ENCODE data around the gene CA10.
A peak's percentile ranks its signal among the peaks of the same experiment; 100 is the strongest.

The CA10 gene

DNA sequence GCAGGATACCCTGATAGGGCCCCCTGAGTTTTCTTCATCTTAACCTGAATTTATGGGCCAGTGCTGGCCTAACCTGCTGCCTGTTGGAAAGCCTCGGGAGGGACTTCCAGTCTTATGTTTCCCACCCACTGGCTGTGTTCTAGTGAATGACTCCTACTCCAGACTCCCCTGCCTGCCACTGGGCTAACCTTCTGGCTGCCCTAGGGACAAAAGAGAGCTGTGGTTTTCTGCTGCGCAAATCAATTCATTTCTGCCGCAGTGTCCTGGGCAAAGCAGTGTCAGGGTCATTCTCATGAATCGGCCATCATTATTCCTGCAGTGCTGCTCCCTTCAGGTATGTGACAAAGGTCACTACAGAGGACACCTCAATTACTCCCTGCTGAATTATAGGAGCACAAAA is 512.0 kb downstream of the CA10 start:
- TF ChIP-seq, protein P1, sequence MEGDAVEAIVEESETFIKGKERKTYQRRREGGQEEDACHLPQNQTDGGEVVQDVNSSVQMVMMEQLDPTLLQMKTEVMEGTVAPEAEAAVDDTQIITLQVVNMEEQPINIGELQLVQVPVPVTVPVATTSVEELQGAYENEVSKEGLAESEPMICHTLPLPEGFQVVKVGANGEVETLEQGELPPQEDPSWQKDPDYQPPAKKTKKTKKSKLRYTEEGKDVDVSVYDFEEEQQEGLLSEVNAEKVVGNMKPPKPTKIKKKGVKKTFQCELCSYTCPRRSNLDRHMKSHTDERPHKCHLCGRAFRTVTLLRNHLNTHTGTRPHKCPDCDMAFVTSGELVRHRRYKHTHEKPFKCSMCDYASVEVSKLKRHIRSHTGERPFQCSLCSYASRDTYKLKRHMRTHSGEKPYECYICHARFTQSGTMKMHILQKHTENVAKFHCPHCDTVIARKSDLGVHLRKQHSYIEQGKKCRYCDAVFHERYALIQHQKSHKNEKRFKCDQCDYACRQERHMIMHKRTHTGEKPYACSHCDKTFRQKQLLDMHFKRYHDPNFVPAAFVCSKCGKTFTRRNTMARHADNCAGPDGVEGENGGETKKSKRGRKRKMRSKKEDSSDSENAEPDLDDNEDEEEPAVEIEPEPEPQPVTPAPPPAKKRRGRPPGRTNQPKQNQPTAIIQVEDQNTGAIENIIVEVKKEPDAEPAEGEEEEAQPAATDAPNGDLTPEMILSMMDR (conservative IDR thresholded peaks at IDR 0.05): no peak
- no peak overlapping the region for H3K27ac ChIP-seq

DNA sequence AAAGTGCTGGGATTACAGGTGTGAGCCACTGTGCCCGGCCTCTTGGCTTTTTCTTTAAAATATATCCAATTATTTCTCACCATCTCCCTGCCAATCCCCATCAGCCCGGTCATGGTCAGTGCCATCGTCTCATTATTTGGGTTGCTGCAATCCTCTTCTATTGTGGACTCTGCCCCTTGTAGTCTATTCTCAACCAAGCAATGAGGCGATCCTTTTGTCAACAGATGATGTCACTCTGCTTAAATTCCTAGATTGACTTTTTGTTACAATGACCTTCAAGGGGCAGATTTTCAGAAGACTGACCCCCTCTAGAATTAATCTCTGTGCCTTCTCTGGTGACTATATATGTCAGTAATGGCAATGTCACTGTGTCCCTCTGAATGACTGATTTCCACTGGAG is 513.5 kb downstream of the CA10 start:
- TF ChIP-seq, protein P1 (conservative IDR thresholded peaks at IDR 0.05): no peak

DNA sequence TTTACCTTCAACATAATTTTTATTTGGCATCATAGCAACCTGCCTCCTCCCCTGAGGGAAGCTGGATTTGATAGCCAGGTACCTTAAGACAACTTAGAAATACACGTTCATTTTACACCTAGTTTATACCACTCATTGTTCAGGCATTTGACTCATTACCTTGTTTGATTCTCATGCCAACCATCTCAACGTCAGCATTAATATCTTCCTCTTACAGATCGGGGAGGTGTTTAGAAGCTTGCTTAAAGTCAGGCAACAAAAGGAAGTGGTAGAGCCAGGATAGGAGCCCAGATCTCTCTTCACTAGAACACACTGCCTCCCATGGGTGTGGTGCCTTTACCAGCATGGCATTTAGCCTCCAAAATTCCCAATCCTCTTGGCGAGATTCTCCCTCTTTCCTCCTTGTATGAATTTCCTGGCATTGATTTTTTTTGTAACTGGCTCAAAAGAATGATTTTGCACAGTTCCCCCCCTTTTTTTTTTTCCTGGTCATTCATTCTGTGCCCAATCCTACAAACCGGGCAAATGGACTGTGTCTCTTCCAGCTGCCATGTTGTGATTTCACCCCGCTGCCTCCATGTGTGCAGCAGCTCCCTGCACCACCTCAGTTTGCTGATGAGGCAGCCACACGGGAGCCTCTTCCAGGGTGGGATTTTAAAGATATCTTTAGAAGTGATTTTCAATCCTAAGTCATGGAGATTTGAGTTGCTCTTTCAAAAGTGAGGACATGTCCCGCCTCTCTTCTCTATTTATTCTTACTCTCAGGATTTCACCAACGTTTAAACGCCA is 514.6 kb downstream of the CA10 start:
- TF ChIP-seq, protein P1 (conservative IDR thresholded peaks at IDR 0.05): no peak
- no peak overlapping the region for H3K27ac ChIP-seq

More for the DNA sequence above, 513.5 kb downstream of the CA10 start:
- no peak overlapping the region for H3K27ac ChIP-seq

DNA sequence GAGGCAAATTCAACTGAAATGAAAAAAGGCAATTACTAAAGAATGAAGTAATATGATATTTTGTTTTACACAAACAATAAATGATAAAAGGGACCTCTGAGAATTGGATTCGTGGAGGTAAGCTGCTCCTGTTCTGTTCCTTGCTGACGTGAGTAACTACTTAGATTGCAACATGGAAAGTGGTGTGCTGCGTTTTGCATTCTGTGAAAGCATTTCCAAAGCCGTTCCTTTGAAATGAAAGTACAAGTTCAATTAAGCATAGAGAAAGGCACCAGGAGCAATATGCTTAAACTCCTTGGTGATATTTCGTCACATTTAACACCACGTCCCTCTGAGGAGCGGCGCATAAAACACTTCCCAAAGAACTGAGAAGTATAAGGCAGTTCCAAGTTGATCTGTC is 516.5 kb downstream of the CA10 start:
- TF ChIP-seq, protein P1 (conservative IDR thresholded peaks at IDR 0.05): no peak
- no peak overlapping the region for H3K27ac ChIP-seq

DNA sequence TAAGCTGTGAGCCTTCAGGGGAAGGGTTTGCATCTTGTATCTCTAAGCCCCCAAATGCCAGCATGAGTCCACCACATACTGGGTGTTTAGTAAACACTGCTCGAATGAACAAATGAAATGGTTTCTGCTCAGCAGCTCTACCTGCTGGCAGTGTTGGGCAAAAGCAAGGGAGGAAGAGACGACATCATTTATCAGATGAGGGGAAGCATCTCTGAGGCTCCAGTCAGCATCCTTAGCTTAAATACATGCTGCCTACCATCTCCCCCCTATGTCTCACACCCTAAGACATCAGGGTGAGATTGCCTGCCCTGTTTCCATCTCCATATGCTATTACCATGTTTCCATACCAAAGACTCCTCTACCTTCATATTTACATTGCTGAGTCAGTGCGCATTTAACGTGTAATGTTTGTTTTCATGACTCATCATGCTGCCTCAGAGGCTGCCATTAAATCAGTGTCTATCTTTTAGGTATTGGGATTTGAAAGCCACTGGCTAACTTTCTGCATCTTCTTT is 518.3 kb downstream of the CA10 start:
- TF ChIP-seq, protein P1 (conservative IDR thresholded peaks at IDR 0.05): peak; percentile 58
- no peak overlapping the region for H3K27ac ChIP-seq

DNA sequence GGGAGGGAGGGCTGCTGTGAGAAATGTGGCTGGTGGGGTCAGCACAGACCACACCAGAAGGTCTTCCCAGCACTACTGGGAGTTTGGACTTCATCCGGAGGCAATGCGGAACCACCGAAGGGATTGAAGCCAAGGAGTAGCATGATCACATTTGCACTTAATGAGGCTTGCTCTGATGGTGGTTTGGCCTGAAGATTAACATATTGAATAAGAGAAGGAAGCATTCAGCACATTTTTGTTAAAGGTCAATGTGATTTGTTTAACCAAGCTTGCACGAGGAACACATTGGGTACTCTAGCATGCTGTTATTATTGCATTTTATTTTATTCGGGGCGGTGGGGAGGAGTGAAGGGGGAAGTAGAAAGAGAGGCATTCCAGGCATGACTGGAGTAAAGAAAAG is 519.5 kb downstream of the CA10 start:
- no peak overlapping the region for H3K27ac ChIP-seq

DNA sequence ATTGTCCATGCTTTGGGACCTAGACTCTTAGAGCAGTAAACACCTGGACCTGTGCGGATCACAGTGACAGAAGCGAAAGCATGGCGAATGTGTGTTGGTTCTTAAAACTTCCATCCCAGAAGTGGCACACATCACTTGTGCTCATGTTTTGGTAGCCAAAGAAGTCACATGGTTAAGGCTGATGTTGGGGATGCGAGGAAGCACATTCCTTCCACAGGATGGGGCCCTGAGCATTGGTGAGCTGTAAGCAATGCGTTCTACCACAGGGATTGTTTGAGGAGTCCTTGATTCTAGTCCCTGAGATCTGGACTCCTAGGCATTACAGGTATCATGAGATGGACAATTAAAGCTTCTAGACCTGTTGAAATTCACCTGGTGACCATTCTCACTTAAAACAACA is 522.2 kb downstream of the CA10 start:
- no peak overlapping the region for H3K27ac ChIP-seq
- TF ChIP-seq, protein P1 (conservative IDR thresholded peaks at IDR 0.05): no peak

More for the DNA sequence above, 519.5 kb downstream of the CA10 start:
- TF ChIP-seq, protein P1 (conservative IDR thresholded peaks at IDR 0.05): no peak

All from VCaP (cell line).